ENCODE measurements around the gene TAC3.

DNA sequence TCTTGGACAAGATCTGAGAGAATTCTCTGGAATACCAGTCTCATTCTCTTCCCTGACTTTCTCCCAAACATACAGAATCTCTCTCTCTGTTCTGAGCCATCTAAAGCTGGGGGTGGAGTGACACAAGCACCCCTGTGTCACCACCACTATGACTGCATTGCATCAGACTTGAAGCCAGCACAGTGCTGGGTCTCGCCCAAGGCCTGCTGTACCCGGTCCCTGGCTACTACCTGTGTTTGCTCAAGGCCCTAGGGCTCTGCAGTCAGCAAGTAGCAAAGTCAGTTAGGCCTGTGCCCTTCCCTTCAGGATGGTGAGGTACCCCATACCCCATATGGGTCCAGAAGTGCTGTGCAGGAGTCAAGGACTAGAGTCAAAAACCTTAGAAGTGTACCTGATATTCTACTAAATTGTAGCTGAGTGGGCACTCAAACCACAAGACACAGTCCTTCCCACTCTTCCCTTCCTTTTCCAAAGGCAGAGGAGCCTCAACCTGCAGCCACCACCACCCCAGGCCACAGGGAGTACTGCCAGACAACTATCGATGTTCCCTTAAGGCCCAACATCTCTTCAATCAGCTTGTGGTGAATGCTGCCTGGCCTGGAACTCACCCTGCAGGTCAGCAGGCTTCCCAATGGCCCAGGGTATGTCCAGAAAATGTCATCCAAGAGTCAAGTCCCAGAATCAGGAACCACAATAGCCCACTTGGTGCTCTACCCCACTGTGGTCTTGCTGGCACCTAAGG is 37.8 kb downstream of the TAC3 start:
- TF ChIP-seq, protein P1, sequence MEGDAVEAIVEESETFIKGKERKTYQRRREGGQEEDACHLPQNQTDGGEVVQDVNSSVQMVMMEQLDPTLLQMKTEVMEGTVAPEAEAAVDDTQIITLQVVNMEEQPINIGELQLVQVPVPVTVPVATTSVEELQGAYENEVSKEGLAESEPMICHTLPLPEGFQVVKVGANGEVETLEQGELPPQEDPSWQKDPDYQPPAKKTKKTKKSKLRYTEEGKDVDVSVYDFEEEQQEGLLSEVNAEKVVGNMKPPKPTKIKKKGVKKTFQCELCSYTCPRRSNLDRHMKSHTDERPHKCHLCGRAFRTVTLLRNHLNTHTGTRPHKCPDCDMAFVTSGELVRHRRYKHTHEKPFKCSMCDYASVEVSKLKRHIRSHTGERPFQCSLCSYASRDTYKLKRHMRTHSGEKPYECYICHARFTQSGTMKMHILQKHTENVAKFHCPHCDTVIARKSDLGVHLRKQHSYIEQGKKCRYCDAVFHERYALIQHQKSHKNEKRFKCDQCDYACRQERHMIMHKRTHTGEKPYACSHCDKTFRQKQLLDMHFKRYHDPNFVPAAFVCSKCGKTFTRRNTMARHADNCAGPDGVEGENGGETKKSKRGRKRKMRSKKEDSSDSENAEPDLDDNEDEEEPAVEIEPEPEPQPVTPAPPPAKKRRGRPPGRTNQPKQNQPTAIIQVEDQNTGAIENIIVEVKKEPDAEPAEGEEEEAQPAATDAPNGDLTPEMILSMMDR (IDR thresholded peaks at IDR 0.05 in 4 of 5, conservative IDR thresholded peaks at IDR 0.05 in 1 of 5): no peak
- no peak for TF ChIP-seq POLR2A (IDR thresholded peaks at IDR 0.05)

Data from gastrocnemius medialis (tissue), 4 donors.